A549 (cell line): ENCODE results near the gene COIL. TPM values are rescaled to one million over a fixed set of nuclear protein-coding genes. Genes with fewer than 3 reads are reported as not detected.
A peak's percentile ranks its signal among the peaks of the same experiment; 100 is the strongest.

Experiments
- ATAC-seq, 2 experiments: fragments of 200-7000 bp in 1 of 2; fragments of >200 bp in 1 of 2; cut with Nextera tagmentation in 1 of 2; cut with Tn5 transposase in 1 of 2; 3 replicates each; pipeline versions ENCODE4 v1.8.0 to v1.9.1; 2018 to 2020; ENCODE audit warnings: mild to moderate bottlenecking in 1 of 2, moderate library complexity in 1 of 2
- CTCF ChIA-PET: fragments of 300-600 bp; sonication (Branson Sonifier 250); formaldehyde crosslinking; extraction: SDS; loops from one replicate; lab custom pipeline; 2021; ENCODE audit warnings: antibody characterized with exemption, inconsistent platforms; lab: Yijun Ruan, JAX
- POLR2A ChIA-PET: fragments of 350-600 bp; formaldehyde crosslinking; extraction: SDS; loops from one replicate; lab custom pipeline; 2021; ENCODE audit warnings: antibody characterized with exemption, inconsistent platforms; lab: Yijun Ruan, JAX
- DNase-seq, 2 experiments: peaks; one replicate each; pipeline versions ENCODE4 v3.0.0 to v3.0.0-alpha.2; 2011 to 2016; ENCODE audit warnings: low read depth in 1 of 2, low spot score in 1 of 2
- FAIRE-seq: peaks from 2 replicates; lab custom pipeline; 2011; peaks lifted over from hg19 to GRCh38; lab: Jason Lieb, UNC
- H3K27ac ChIP-seq, 2 experiments: fragments of >200 bp; sonication (Bioruptor Twin); formaldehyde crosslinking; 3 replicates each; pipeline ENCODE4 v1.5.1; 2016 to 2017
- H3K4me1 ChIP-seq: fragments of >200 bp; sonication (Bioruptor Twin); formaldehyde crosslinking; 3 replicates; pipeline ENCODE4 v1.6.1; 2016
- H3K4me2 ChIP-seq: fragments of >200 bp; sonication (Bioruptor Twin); formaldehyde crosslinking; 3 replicates; pipeline ENCODE4 v1.6.1; 2016
- H3K4me3 ChIP-seq: fragments of >200 bp; sonication (Bioruptor Twin); formaldehyde crosslinking; 3 replicates; pipeline ENCODE4 v1.5.1; 2016
- H3K9me3 ChIP-seq: fragments of >200 bp; sonication (Bioruptor Twin); formaldehyde crosslinking; 3 replicates; pipeline ENCODE4 v1.6.1; 2016
- CEBPB ChIP-seq, 2 experiments: fragments of >200 bp in 1 of 2; sonication (Bioruptor Twin) in 1 of 2; formaldehyde crosslinking in 1 of 2; IDR thresholded peaks; 2 replicates each; pipeline ENCODE4 v1.6.1; 2012 to 2016
- CHD2 ChIP-seq: fragments of 150-350 bp; IDR thresholded peaks from 2 replicates; pipeline ENCODE4 v1.6.1; 2014; ENCODE audit warnings: low read length; ENCODE audit not compliant: partially characterized antibody
- EHMT2 ChIP-seq: fragments of 200-600 bp; sonication (generic); IDR thresholded peaks from 2 replicates; pipeline ENCODE4 v1.6.1; 2016; ENCODE audit warnings: antibody characterized with exemption, low read depth, mild to moderate bottlenecking, moderate library complexity
- FOSB ChIP-seq: fragments of 250-450 bp; sonication (Bioruptor Pico); IDR thresholded peaks from 2 replicates; pipeline ENCODE4 v1.5.0; 2020; ENCODE audit warnings: mild to moderate bottlenecking, moderate library complexity
- FOSL2 ChIP-seq, 2 experiments: fragments of 450-650 bp in 1 of 2; fragments of >200 bp in 1 of 2; sonication (Bioruptor Twin) in 1 of 2; formaldehyde crosslinking; IDR thresholded peaks; 2 replicates each; pipeline versions ENCODE4 v1.5.0 to v1.6.1; 2016 to 2020; ENCODE audit warnings: mild to moderate bottlenecking in 1 of 2, moderate library complexity in 1 of 2
- HES2 ChIP-seq: fragments of >200 bp; sonication (Bioruptor Twin); formaldehyde crosslinking; IDR thresholded peaks from 2 replicates; pipeline ENCODE4 v1.6.1; 2016
- HOXA7 ChIP-seq: fragments of 250-450 bp; sonication (Bioruptor Pico); IDR thresholded peaks from 2 replicates; pipeline ENCODE4 v1.5.0; 2020; ENCODE audit warnings: mild to moderate bottlenecking, moderate library complexity
- HOXB5 ChIP-seq: fragments of 250-450 bp; sonication (Bioruptor Pico); IDR thresholded peaks from 2 replicates; pipeline ENCODE4 v1.5.0; 2020; ENCODE audit warnings: mild to moderate bottlenecking, moderate library complexity
- KDM1A ChIP-seq: fragments of 200-600 bp; sonication (generic); IDR thresholded peaks from 2 replicates; pipeline ENCODE4 v1.6.1; 2016; ENCODE audit warnings: low read depth, mild to moderate bottlenecking
- KDM5A ChIP-seq: fragments of 200-600 bp; sonication (generic); IDR thresholded peaks from 2 replicates; pipeline ENCODE4 v1.6.1; 2016; ENCODE audit warnings: antibody characterized with exemption, mild to moderate bottlenecking
- MAX ChIP-seq: IDR thresholded peaks from 2 replicates; pipeline ENCODE4 v1.6.1; 2012
- MYC ChIP-seq: IDR thresholded peaks from 2 replicates; pipeline ENCODE4 v1.6.1; 2012; ENCODE audit warnings: mild to moderate bottlenecking, inconsistent platforms, low read length, improper control_type of control experiment, borderline replicate concordance
- NPAS2 ChIP-seq: fragments of 250-450 bp; sonication (Bioruptor Pico); IDR thresholded peaks from 2 replicates; pipeline ENCODE4 v1.8.0; 2022; ENCODE audit warnings: mild to moderate bottlenecking, moderate library complexity, borderline replicate concordance
- PBX3 ChIP-seq: IDR thresholded peaks from 2 replicates; pipeline ENCODE4 v1.6.1; 2012
- POLR2A ChIP-seq: IDR thresholded peaks from 2 replicates; pipeline ENCODE4 v1.6.1; 2012; ENCODE audit warnings: mild to moderate bottlenecking, low read length
- POLR2AphosphoS2 ChIP-seq: conservative IDR thresholded peaks from 2 replicates; pipeline ENCODE4 v1.6.1; 2012; ENCODE audit warnings: low read length, improper control_type of control experiment, inconsistent platforms
- RARB ChIP-seq: fragments of 250-450 bp; sonication (Bioruptor Pico); IDR thresholded peaks from 2 replicates; pipeline ENCODE4 v1.8.0; 2021; ENCODE audit warnings: mild to moderate bottlenecking, moderate library complexity
- RNF2 ChIP-seq: fragments of 200-600 bp; sonication (generic); IDR thresholded peaks from 2 replicates; pipeline ENCODE4 v1.6.1; 2016; ENCODE audit warnings: low read depth, mild to moderate bottlenecking, antibody characterized with exemption, moderate library complexity, borderline replicate concordance
- TFCP2L1 ChIP-seq: fragments of 250-450 bp; sonication (Bioruptor Pico); IDR thresholded peaks from 2 replicates; pipeline ENCODE4 v1.5.0; 2021; ENCODE audit warnings: mild to moderate bottlenecking
- ZFP36 ChIP-seq: fragments of 450-650 bp; IDR thresholded peaks from 2 replicates; pipeline ENCODE4 v1.6.1; 2014; ENCODE audit warnings: borderline replicate concordance; ENCODE audit not compliant: partially characterized antibody
- WGBS: methylation state at CpG from one replicate; pipeline ENCODE4 v1.1.6; 2017; ENCODE audit errors: missing lambda C conversion rate; 5-methylcytosine and 5-hydroxymethylcytosine counted together
- polyA plus RNA-seq, 4 experiments: library from polyadenylated mRNA; depleted of rRNA in 3 of 4; stranded (reverse); fragments of >200 nt; fragmentation: RNase III in 1 of 4; extraction: RNeasy Plus Mini Kit Qiagen cat#74134 plus additional on column Dnase treatment in 1 of 4; gene quantifications; 2 replicates in 3 of 4; 3 replicates in 1 of 4; pipeline ENCODE4 v1.2.3, GENCODE V29; 2011 to 2017
- TF ChIP-seq, protein P1 (sequence below): fragments of 250-450 bp; sonication (Bioruptor Pico); IDR thresholded peaks from 2 replicates; pipeline ENCODE4 v1.5.0; 2021; ENCODE audit warnings: mild to moderate bottlenecking, moderate library complexity, borderline replicate concordance
- TF ChIP-seq, protein P2 (sequence below): fragments of >200 bp; sonication (Bioruptor Twin); formaldehyde crosslinking; IDR thresholded peaks from 3 replicates; pipeline ENCODE4 v1.6.1; 2016
- TF ChIP-seq, protein P3 (sequence below): fragments of 450-650 bp; IDR thresholded peaks from 2 replicates; pipeline ENCODE4 v1.6.1; 2014; ENCODE audit warnings: antibody characterized with exemption

COIL gene
- polyA plus RNA-seq, 2 of the 4 experiments (the other 2 are of a cell fraction), result 16.9 to 20.3 TPM

GRCh38 chr17:56914581-56915273, 46.1 kb downstream of the COIL start:
- peak overlapping the region; percentile 63 for H3K4me3 ChIP-seq
- ATAC-seq, result peak in 1 of 2 experiments; percentile 1; a peak in 3 of 6 replicates
- ChIA-PET POLR2A (interaction anchor here (1.0 to 1.7 kb wide), 15 partner anchors 9 to 107 kb away, joined by 3 to 34 read pairs (median 7); partner anchors contain the start of genes C17orf67 and DGKE), CTCF (interaction anchor here (1.0 to 1.4 kb wide), 3 partner anchors 10 to 96 kb away, joined by 5 to 10 read pairs (median 5); no protein-coding TSS in a partner anchor)
- peak in 1 of 2 experiments; percentile 17 for DNase-seq
- H3K9me3 ChIP-seq, result peaks cover 14% of the 10 kb centered on the region; the same call in 2 of the 3 replicates
- peaks cover 42% of the 10 kb centered on the region for H3K4me1 ChIP-seq
- no peak for FAIRE-seq
- peak overlapping the region; percentile 90 for H3K4me2 ChIP-seq
- peak overlapping the region; percentile 93 to 94 for H3K27ac ChIP-seq
- TF ChIP-seq RARB (CRISPR knock-in tag) (peak; percentile 83), ZFP36 (no peak), TFCP2L1 (CRISPR knock-in tag) (peak; percentile 53; the same call in 1 of the 2 replicates), HOXA7 (peak; percentile 81), MAX (no peak; the same call in 1 of the 2 replicates), CEBPB (IDR thresholded peaks at IDR 0.05) (no peak), FOSB (CRISPR knock-in tag) (0 out of 2 replicates have a peak, but pooled peaks have one; percentile 60)
- TF ChIP-seq, protein P1, sequence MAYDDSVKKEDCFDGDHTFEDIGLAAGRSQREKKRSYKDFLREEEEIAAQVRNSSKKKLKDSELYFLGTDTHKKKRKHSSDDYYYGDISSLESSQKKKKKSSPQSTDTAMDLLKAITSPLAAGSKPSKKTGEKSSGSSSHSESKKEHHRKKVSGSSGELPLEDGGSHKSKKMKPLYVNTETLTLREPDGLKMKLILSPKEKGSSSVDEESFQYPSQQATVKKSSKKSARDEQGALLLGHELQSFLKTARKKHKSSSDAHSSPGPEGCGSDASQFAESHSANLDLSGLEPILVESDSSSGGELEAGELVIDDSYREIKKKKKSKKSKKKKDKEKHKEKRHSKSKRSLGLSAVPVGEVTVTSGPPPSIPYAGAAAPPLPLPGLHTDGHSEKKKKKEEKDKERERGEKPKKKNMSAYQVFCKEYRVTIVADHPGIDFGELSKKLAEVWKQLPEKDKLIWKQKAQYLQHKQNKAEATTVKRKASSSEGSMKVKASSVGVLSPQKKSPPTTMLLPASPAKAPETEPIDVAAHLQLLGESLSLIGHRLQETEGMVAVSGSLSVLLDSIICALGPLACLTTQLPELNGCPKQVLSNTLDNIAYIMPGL (CRISPR knock-in tag), result no peak
- TF ChIP-seq, protein P2, sequence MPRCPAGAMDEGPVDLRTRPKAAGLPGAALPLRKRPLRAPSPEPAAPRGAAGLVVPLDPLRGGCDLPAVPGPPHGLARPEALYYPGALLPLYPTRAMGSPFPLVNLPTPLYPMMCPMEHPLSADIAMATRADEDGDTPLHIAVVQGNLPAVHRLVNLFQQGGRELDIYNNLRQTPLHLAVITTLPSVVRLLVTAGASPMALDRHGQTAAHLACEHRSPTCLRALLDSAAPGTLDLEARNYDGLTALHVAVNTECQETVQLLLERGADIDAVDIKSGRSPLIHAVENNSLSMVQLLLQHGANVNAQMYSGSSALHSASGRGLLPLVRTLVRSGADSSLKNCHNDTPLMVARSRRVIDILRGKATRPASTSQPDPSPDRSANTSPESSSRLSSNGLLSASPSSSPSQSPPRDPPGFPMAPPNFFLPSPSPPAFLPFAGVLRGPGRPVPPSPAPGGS, result no peak
- 13% methylated on average over 14 of the region's 14 CpGs for WGBS

DNA sequence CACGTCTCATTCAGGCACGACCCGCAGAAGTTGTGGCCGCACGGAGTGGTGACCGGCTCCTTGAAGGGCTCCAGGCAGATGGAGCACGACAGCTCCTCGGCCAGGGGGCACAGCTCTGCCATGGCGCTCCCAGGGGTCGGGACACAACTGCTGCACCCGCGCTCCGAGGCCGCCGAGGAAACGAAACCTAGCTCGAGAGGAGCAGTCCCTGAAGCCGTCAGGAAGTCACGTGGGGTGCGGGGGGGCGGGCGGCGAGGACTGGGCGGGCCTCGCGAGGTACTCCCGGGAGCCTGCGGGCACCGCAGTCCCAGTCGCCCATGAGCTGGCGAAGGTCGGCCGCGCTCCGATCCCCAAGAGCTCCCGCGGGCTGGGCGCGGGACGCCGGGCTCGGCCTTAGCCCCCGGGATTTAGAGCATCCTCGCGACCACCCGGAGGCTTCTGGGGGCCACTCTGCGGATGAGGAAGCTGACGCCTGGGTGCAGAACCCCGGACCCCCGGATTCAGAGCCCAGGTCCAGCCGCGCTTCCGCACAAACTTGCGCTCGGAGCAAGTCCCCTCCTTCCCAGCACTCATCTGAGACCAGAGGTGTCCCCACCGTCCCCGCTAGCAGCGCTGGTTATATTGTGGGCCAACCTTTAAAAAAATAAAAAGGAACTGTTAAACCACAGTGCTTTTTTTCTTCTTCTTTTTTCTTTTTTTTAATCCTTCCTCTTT, 46.8 kb downstream of the COIL start, which contains the start of gene TRIM25:
Gene TRIM25, minus strand, starts transcription at position 183 of the 714 bp plus-strand sequence. Its CDS starts 61 bp downstream, at position 122.
- POLR2A ChIA-PET, result interaction anchor here (0.6 to 1.7 kb wide), 36 partner anchors 9 to 1676 kb away, joined by 3 to 34 read pairs (median 4); partner anchors contain the start of genes C17orf67, DGKE, NOG and SCPEP1
- H3K4me1 ChIP-seq, result peaks cover 42% of the 10 kb centered on the region
- CTCF ChIA-PET, result interaction anchor here (0.9 to 1.9 kb wide), 6 partner anchors 9 to 95 kb away, joined by 4 to 10 read pairs (median 5); no protein-coding TSS in a partner anchor
- peak; percentile 78 to 91 for ATAC-seq
- H3K27ac ChIP-seq, result peak within 1 kb of the TSS; percentile 93 to 94
- 2% methylated on average over 25 of the region's 58 CpGs for WGBS
- peak within 1 kb of the TSS; percentile 90 for H3K4me2 ChIP-seq
- H3K9me3 ChIP-seq, result peaks cover 14% of the 10 kb centered on the region; the same call in 2 of the 3 replicates
- DNase-seq, result peak; percentile 93 to 98
- peak within 1 kb of the TSS; percentile 63 for H3K4me3 ChIP-seq
- no peak for FAIRE-seq
- TF ChIP-seq KDM1A (no peak), POLR2A (peak; percentile 98), PBX3 (peak; percentile 10; the same call in 1 of the 2 replicates), ZFP36 (no peak), HES2 (no peak), NPAS2 (no peak), RNF2 (peak; percentile 30; the same call in 1 of the 2 replicates), POLR2AphosphoS2 (no peak), HOXB5 (CRISPR knock-in tag) (no peak), CHD2 (peak; percentile 82), FOSL2 (IDR thresholded peaks at IDR 0.05) (no peak), FOSL2 (CRISPR knock-in tag; IDR thresholded peaks at IDR 0.05) (peak; percentile 47; the same call in 1 of the 2 replicates), MYC (peak; percentile 85; the same call in 1 of the 2 replicates), EHMT2 (no peak), KDM5A (no peak)
- TF ChIP-seq, protein P3, sequence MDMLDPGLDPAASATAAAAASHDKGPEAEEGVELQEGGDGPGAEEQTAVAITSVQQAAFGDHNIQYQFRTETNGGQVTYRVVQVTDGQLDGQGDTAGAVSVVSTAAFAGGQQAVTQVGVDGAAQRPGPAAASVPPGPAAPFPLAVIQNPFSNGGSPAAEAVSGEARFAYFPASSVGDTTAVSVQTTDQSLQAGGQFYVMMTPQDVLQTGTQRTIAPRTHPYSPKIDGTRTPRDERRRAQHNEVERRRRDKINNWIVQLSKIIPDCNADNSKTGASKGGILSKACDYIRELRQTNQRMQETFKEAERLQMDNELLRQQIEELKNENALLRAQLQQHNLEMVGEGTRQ, result peak; percentile 94
- TF ChIP-seq, protein P2, result peak; percentile 99
